Ishikawa (cell line): ENCODE data around the gene DNAJC17.

ENCODE experiments used
- CEBPB ChIP-seq: IDR thresholded peaks from 2 replicates; pipeline ENCODE4 v1.6.1; 2012
- CREB1 ChIP-seq: IDR thresholded peaks from 2 replicates; pipeline ENCODE4 v1.6.1; 2012; ENCODE audit warnings: low read depth
- EGR1 ChIP-seq: IDR thresholded peaks from 2 replicates; pipeline ENCODE4 v1.6.1; 2012
- EP300 ChIP-seq: IDR thresholded peaks from 2 replicates; pipeline ENCODE4 v1.6.1; 2012; ENCODE audit warnings: borderline replicate concordance
- MAX ChIP-seq: IDR thresholded peaks from 2 replicates; pipeline ENCODE4 v1.6.1; 2012
- RAD21 ChIP-seq: IDR thresholded peaks from 2 replicates; pipeline ENCODE4 v1.6.1; 2012; ENCODE audit warnings: low read depth
- REST ChIP-seq: IDR thresholded peaks from 2 replicates; pipeline ENCODE4 v1.6.1; 2012; ENCODE audit warnings: low read depth, mild to moderate bottlenecking
- TAF1 ChIP-seq: IDR thresholded peaks from 2 replicates; pipeline ENCODE4 v1.6.1; 2012; ENCODE audit warnings: low read depth, mild to moderate bottlenecking
- TCF12 ChIP-seq: IDR thresholded peaks from 2 replicates; pipeline ENCODE4 v1.6.1; 2012; ENCODE audit warnings: low read depth
- USF1 ChIP-seq: IDR thresholded peaks from 2 replicates; pipeline ENCODE4 v1.6.1; 2012
- YY1 ChIP-seq: IDR thresholded peaks from 2 replicates; pipeline ENCODE4 v1.6.1; 2012; ENCODE audit warnings: low read depth
- ZBTB7A ChIP-seq: IDR thresholded peaks from 2 replicates; pipeline ENCODE4 v1.6.1; 2012; ENCODE audit warnings: low read depth

GRCh38 chr15:40785814-40786213 lies 21.5 kb downstream of the DNAJC17 start:
- TF ChIP-seq ZBTB7A (no peak), REST (no peak), EP300 (no peak; the same call in 1 of the 2 replicates), YY1 (no peak), MAX (no peak), CREB1 (no peak), TAF1 (no peak), RAD21 (no peak), TCF12 (0 out of 2 replicates have a peak, but pooled peaks have one; percentile 56), EGR1 (no peak), CEBPB (no peak), USF1 (no peak)
